Measurements from ENCODE around the gene INAVA. TPM values are rescaled to one million over a fixed set of nuclear protein-coding genes. Genes with fewer than 3 reads are reported as not detected.

The INAVA gene
- total and polyA plus RNA-seq, 2 donors (not counting 1 experiment from before 2014, with no cell fraction given): 0.06 to 0.34 TPM

DNA sequence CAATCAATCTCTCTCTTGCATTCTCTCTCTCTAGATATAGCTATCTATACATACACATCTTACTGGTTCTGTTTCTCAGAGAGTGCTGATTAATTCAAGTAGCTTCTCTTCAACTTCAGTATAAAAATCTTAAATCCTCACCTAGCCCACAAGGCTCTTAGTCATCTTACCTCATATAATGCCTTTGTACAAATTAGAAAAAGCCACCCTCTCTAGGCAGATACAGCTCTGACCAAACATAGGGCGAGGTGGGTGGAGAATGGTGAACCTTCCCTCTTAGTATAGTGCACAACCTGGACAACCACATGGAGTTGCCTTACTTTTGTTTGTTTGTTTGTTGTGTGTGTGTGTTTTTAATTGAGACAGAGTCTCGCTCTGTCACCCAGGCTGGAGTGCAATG is 5.1 kb upstream of the INAVA start:
- DNase-seq: no peak
- Mint-ChIP-seq H3K4me1 (peaks cover 50% of the 10 kb centered on the region), H3K4me3 (peak overlapping the region; percentile 14), H3K27me3 (peaks cover 19% of the 10 kb centered on the region), H3K27ac (no peak overlapping the region), H3K9me3 (ENCODE audit: insufficient read depth) (no peaks in the 10 kb centered on the region)
- no peaks in the 10 kb centered on the region for H3K9me3 ChIP-seq (ENCODE audit: control extremely low read depth in 1 of 3, control insufficient read depth in 2 of 3, insufficient read depth in 1 of 3, low read length in 2 of 3)
- H3K36me3 ChIP-seq (replicated peaks in 1 of 2; ENCODE audit: control extremely low read depth in 1 of 2, control insufficient read depth in 1 of 2, extremely low read depth in 1 of 2, insufficient read depth in 2 of 2, low read length in 1 of 2): no peaks in the 10 kb centered on the region
- POLR2A ChIA-PET: no interaction called here
- no peak overlapping the region for H3K4me3 ChIP-seq (ENCODE audit: control extremely low read depth in 1 of 5, extremely low read depth in 1 of 5, insufficient read depth in 1 of 5, low read depth in 2 of 5, low read length in 4 of 5)
- H3K9ac ChIP-seq (ENCODE audit: low read length): no peak overlapping the region
- no peak overlapping the region for H2AFZ ChIP-seq (ENCODE audit: insufficient read depth, low read depth, low read length, poor library complexity, severe bottlenecking)
- H3K4me1 ChIP-seq (ENCODE audit: control insufficient read depth in 2 of 2, insufficient read depth in 2 of 2, low read length in 2 of 2): peaks cover 42 to 51% of the 10 kb centered on the region in 2 donors
- no peak overlapping the region for H3K27ac ChIP-seq (ENCODE audit: low read length in 2 of 2)
- no peaks in the 10 kb centered on the region for H4K20me1 ChIP-seq (ENCODE audit: control insufficient read depth, insufficient read depth, low read length, poor library complexity, severe bottlenecking)
- CTCF ChIA-PET: interaction anchor here (0.7 to 2.8 kb wide), 3 partner anchors 22 to 86 kb away, joined by 3 to 11 read pairs (median 9); no protein-coding TSS in a partner anchor
- no peak overlapping the region for H3K4me2 ChIP-seq (replicated peaks; ENCODE audit: low read depth, low read length, poor library complexity, severe bottlenecking)
- intact Hi-C loops (cut with micrococcal nuclease): loop anchor here (10.0 kb wide), 1 partner anchor 135 kb away; the partner anchor contains the start of gene KIF21B
- 100% methylated on average over 1 of the region's 2 CpGs for WGBS (ENCODE audit: insufficient coverage)
- no peak for ATAC-seq (ENCODE audit: low read depth)
- peaks cover 0 to 37% (median 15%) of the 10 kb centered on the region in 4 experiments for H3K27me3 ChIP-seq (replicated peaks in 1 of 4; ENCODE audit: control extremely low read depth in 1 of 4, control insufficient read depth in 3 of 4, insufficient read depth in 4 of 4, low read length in 3 of 4)
- H3K79me2 ChIP-seq (ENCODE audit: control insufficient read depth, insufficient read depth, low read length): no peaks in the 10 kb centered on the region
- TF ChIP-seq, protein P1, sequence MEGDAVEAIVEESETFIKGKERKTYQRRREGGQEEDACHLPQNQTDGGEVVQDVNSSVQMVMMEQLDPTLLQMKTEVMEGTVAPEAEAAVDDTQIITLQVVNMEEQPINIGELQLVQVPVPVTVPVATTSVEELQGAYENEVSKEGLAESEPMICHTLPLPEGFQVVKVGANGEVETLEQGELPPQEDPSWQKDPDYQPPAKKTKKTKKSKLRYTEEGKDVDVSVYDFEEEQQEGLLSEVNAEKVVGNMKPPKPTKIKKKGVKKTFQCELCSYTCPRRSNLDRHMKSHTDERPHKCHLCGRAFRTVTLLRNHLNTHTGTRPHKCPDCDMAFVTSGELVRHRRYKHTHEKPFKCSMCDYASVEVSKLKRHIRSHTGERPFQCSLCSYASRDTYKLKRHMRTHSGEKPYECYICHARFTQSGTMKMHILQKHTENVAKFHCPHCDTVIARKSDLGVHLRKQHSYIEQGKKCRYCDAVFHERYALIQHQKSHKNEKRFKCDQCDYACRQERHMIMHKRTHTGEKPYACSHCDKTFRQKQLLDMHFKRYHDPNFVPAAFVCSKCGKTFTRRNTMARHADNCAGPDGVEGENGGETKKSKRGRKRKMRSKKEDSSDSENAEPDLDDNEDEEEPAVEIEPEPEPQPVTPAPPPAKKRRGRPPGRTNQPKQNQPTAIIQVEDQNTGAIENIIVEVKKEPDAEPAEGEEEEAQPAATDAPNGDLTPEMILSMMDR (IDR thresholded peaks at IDR 0.05): no peak
- no peak for TF ChIP-seq EZH2 (IDR thresholded peaks at IDR 0.05; ENCODE audit: borderline replicate concordance, insufficient read depth, low read depth, low read length, poor library complexity, severe bottlenecking)

DNA sequence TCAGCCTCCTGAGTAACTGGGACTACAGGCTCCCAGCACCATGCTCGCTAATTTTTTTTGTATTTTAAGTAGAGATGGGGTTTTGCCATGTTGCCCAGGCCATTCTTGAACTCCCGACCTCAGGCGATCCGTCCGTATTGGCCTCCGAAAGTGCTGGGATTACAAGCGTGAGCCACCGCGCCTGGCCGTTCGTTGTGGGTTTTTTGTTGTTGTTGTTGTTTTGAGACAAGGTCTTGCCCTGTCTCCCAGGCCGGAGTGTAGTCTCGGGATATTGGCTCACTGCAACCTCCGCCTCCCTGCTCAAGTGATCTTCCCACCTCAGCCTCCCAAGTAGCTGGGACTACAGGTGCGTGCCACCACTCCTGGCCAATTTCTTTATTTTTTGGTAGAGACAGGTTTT is 4.7 kb upstream of the INAVA start:
- H3K9ac ChIP-seq (ENCODE audit: low read length): no peak overlapping the region
- POLR2A ChIA-PET: no interaction called here
- H3K4me1 Mint-ChIP-seq: peaks cover 50% of the 10 kb centered on the region
- no peaks in the 10 kb centered on the region for H4K20me1 ChIP-seq (ENCODE audit: control insufficient read depth, insufficient read depth, low read length, poor library complexity, severe bottlenecking)
- no peak for TF ChIP-seq EZH2 (IDR thresholded peaks at IDR 0.05; ENCODE audit: borderline replicate concordance, insufficient read depth, low read depth, low read length, poor library complexity, severe bottlenecking)
- TF ChIP-seq, protein P1 (IDR thresholded peaks at IDR 0.05): no peak
- no peak overlapping the region for H3K27ac ChIP-seq (ENCODE audit: low read length in 2 of 2)
- peaks cover 42 to 51% of the 10 kb centered on the region in 2 donors for H3K4me1 ChIP-seq (ENCODE audit: control insufficient read depth in 2 of 2, insufficient read depth in 2 of 2, low read length in 2 of 2)
- H3K27ac Mint-ChIP-seq: no peak overlapping the region
- WGBS (ENCODE audit: insufficient coverage): 92% methylated on average over 7 of the region's 15 CpGs
- H3K4me3 ChIP-seq (ENCODE audit: control extremely low read depth in 1 of 5, extremely low read depth in 1 of 5, insufficient read depth in 1 of 5, low read depth in 2 of 5, low read length in 4 of 5): no peak overlapping the region
- intact Hi-C loops (cut with micrococcal nuclease): no loop called here
- CTCF ChIA-PET: interaction anchor here (1.5 to 2.8 kb wide), 3 partner anchors 23 to 82 kb away, joined by 4 to 11 read pairs (median 9); no protein-coding TSS in a partner anchor
- no peaks in the 10 kb centered on the region for H3K9me3 ChIP-seq (ENCODE audit: control extremely low read depth in 1 of 3, control insufficient read depth in 2 of 3, insufficient read depth in 1 of 3, low read length in 2 of 3)
- ATAC-seq (ENCODE audit: low read depth) (no peak), DNase-seq (no peak)
- H3K4me2 ChIP-seq (replicated peaks; ENCODE audit: low read depth, low read length, poor library complexity, severe bottlenecking): no peak overlapping the region
- H3K27me3 ChIP-seq (replicated peaks in 1 of 4; ENCODE audit: control extremely low read depth in 1 of 4, control insufficient read depth in 3 of 4, insufficient read depth in 4 of 4, low read length in 3 of 4): peaks cover 0 to 40% (median 16%) of the 10 kb centered on the region in 4 experiments
- no peaks in the 10 kb centered on the region for H3K36me3 ChIP-seq (replicated peaks in 1 of 2; ENCODE audit: control extremely low read depth in 1 of 2, control insufficient read depth in 1 of 2, extremely low read depth in 1 of 2, insufficient read depth in 2 of 2, low read length in 1 of 2)
- H2AFZ ChIP-seq (ENCODE audit: insufficient read depth, low read depth, low read length, poor library complexity, severe bottlenecking): no peak overlapping the region
- no peaks in the 10 kb centered on the region for H3K9me3 Mint-ChIP-seq (ENCODE audit: insufficient read depth)
- H3K4me3 Mint-ChIP-seq: peak overlapping the region; percentile 83
- peaks cover 19% of the 10 kb centered on the region for H3K27me3 Mint-ChIP-seq
- no peaks in the 10 kb centered on the region for H3K79me2 ChIP-seq (ENCODE audit: control insufficient read depth, insufficient read depth, low read length)
